ENCODE results near the gene DCXR. TPM values are rescaled to one million over a fixed set of nuclear protein-coding genes. Genes with fewer than 3 reads are reported as not detected.

DCXR gene
- total RNA-seq, 1 donor from 2014 or later = 51.8 TPM

DNA sequence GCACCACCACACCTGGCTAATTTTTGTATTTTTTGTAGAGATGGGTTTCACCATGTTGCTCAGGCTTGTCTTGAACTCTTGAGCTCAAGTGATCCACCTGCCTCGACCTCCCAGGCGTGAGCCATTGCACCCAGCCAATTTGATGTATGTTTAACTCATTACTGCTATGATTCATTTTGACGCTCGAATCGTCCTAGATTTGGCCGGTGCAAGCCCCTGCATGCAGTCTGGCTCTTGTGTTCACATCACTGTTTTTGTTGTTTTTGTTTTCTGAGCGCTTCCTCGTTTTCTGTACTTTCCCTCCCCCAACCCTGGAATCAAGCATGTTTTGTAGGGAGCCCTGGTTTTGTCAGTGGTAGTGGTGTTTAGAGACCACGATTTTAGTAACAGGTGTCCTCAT, 35.9 kb upstream of the DCXR start:
- DNase-seq (ENCODE audit: low read depth, low spot score) = no peak

DNA sequence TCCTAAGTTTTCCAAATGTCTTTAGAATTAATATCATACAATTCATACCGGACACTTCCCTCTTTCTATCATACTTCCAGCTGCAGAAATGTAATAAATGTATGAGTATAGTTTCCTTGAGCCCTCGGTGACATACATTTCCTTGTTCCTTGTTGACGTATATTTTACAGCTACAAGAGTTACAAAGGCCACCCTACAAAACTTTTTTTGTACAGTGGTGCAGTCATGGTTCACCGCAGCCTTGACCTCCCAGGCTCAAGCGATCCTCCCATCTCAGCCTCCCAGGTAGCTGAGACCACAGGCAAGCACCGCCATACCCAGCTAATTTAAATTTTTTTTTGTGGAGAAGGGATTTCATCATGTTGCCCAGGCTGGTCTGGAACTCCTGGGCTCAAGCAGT, 35.3 kb upstream of the DCXR start:
- DNase-seq (ENCODE audit: low read depth, low spot score) = no peak

DNA sequence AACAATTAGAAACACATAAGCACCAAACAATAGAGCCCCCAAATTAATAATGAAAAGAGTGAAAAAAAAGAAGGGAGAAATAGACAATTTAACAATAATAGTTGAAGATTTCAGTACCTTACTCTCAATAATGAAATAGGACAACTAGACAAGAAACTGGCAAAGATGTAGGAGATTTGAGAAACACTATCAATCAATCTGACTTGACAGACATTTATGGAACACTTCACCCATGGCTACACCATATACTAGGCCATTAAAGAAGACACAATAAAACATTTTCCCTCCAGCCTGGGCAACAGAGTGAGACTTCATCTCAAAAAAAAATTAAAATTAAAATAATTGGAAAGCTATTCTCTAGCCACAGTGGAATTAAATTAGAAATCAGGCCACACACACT, 33.1 kb upstream of the DCXR start:
- no peak for DNase-seq (ENCODE audit: low read depth, low spot score)

DNA sequence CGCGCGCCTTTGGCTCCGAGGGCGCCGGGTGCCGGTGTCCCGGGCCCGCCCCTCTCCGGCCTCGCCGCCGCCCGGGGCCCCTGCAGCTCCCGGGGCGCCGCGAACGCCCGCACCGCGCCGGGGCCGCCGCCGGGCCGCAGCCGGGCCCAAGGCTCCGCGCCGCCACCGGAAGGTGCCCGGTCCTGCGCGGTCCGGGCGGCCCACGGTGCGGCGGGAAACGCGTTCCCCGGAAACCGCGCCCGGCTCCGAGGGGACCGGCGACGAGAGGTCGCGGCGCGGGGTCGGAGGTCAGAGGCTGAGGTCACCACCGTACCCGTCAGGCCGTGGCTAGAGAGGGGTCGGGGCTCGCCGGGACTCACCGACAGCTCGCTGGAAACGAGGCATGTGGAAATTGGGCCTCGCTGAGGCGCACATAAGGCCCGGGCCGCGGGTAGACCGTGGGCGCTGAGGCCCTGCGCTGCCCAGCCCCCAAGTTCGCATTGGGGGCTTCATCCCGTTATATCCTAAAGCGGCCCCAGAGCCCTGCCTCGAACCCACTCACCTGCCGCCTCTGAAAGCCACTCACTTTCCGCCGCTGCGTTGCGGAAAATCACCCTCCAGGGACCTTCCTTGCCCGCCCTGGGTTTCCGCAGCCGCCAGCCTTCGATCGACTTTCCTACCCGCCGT, 28.3 kb upstream of the DCXR start, which contains the start of gene DUS1L:
DUS1L (minus strand) TSS at position 167 of the 666 bp plus-strand sequence. CDS start 745 bp downstream, outside the sequence.
- no peak for DNase-seq (ENCODE audit: low read depth, low spot score)

DNA sequence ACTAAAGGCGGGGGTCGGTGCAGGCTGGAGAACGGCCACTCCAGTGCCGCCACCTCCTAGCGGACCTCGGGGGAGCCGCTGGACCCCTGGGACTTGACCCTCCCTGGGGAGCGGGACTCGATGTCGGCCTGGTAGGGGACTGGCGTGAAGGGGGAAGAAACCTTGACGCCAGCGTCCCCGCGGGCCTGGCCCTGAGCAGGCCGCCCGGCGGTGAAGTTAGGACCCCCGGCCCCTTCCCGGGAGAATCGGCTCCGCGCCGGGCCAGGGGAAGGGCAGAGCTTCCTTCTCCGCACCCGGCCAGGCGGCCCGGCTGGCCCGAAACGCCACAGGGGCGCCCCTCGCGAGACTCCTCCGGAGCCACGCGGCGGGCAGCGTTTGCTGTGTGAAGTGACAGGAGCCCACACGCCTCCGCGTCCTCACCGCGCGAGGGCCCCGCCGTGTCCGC, 27.7 kb upstream of the DCXR start:
- no peak for DNase-seq (ENCODE audit: low read depth, low spot score)

DNA sequence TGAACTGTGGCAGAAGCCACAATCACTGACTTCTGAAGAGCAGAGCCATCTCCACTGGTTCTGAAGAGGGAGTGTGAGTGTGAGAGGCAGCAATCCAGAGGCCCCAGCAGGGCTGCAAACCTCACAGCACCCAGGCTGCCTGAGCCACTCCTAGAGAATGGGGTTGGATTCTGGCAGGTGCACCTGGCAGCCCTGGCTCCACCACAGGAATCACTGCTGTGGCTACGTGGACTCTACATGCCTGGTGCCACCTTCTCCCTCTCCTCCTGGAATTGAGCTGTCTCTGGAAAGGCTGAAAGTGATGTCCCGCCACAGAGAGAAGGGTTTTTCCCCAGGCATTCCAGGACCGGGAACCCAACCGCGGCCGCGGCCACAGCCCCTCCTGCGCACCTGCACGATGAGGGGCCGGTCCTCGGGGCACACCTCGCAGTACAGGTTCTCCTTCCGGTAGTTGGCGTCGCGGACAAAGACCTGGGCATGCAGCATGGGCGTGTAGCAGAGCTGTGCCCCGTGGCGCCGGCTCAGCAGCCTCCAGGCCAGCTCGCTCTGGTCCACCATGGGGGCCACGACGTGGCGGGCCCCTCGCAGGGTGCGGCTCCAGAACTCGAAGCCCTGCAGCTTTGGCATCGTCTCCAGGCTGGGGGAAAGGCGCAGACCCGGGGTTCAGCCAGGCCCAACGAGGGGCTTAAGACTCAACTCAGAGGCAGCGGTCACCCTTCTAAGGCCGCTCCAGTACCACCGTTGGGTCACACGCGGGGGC, 27.1 kb upstream of the DCXR start:
- no peak for DNase-seq (ENCODE audit: low read depth, low spot score)

DNA sequence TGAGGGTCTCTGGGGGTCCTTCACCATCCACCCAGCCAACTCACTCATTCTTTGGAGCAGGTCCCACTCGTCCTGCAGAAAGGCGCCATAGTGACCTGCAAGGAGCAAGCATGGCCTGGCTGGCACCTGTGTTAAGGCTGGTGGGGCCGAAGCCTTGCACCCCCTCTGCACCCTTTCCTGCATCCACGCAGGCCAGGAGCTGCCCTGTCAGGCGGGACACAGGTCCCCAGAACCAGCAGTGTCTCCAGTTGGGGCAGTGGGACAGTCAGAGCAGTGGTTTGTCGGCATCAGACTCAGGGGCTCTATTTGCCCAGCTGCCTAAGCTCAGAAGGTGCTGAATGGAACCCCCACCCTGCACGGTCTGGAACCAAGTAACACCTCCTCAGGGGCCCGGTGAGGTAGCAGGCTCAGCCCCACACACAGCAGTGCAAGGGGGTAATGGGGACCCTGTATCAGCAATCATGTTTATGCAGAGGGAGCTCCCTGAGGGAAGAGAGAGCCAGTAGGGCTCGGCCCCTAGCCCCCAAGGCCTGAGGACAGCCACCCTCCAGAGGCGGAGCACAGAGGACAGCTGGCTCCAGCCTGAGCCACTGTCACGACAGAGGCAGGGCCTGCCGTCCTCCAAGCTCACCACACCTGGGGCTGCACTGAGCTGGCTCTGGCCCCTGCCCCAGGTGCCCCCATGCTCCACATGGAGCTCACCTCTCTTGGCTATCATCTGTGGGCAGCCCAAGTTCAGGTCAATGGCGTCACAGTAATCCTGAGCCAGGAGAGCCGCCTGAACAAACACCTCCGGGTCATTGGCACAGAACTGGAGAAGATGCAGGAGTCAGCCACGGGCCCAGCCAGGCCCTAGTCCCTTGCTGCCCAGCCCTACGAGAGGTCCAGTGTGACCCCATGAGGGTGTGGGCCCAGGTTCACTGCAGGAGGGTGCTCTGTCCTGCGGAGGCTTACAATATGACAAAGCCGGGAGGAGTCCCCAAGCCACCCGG, 26.2 kb upstream of the DCXR start:
- no peak for DNase-seq (ENCODE audit: low read depth, low spot score)

DNA sequence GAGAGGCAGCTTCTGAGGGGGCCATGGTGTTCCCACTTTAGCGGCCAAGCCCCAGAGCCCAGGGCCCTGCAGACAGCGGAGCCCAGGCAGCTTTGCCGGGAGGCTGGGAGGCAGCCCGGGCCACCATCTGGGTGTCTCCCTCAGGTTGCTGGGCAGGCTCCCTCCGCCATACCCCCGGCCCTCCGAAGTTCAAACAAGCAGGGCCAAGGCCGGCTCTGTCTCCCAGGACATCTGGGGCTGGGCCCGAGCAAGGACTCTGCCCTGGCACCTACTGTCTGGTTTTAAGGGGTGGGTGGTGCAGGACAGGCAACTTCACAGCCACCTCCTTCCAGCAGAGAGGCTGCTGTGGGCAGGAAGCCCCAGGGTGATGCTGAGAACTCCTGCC, 25.5 kb upstream of the DCXR start:
- DNase-seq (ENCODE audit: low read depth, low spot score) = no peak

DNA sequence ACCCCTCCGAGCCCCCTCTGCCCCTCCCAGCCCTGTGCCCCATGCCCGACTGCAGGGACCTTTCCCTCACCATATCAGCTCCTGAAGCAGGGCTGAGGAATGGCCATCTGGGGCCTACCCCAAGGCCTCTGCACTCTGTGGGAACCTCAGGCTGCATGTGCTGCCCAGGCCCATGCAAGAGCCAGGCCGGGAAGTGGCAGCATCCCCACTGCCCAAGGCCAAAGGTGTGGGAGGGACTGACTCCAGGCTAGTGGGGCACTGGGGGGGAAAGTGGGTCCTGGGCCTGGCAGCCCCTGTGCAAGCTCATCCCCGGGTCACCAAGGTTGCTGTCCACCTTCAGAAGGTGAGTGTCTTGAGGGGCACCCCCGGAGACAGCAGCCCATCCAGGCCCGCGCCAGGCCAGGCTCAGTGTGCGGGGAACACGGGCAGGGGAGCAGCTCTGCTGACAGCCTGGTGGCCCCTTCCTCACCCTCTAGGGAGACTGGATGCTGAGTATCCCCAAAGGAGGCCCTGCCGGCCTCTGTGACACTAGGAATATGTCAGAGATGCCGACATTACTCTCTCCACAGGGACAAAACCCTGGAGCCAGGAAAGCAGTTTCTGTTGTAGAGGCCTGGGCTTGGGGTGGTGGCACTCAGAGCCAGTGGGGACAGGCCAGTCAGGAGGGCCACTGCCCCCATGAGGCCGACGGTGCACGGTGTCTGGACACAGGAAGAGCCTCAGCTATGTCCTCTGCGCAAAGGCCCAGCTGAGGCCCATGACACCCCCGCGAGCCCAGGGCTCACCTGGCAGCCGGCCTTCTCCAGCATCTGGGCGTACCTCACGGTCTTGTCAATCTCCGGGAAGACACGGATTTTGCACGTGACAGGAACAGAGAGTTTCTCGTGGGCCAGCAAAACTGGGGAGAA, 24.8 kb upstream of the DCXR start:
- no peak for DNase-seq (ENCODE audit: low read depth, low spot score)

DNA sequence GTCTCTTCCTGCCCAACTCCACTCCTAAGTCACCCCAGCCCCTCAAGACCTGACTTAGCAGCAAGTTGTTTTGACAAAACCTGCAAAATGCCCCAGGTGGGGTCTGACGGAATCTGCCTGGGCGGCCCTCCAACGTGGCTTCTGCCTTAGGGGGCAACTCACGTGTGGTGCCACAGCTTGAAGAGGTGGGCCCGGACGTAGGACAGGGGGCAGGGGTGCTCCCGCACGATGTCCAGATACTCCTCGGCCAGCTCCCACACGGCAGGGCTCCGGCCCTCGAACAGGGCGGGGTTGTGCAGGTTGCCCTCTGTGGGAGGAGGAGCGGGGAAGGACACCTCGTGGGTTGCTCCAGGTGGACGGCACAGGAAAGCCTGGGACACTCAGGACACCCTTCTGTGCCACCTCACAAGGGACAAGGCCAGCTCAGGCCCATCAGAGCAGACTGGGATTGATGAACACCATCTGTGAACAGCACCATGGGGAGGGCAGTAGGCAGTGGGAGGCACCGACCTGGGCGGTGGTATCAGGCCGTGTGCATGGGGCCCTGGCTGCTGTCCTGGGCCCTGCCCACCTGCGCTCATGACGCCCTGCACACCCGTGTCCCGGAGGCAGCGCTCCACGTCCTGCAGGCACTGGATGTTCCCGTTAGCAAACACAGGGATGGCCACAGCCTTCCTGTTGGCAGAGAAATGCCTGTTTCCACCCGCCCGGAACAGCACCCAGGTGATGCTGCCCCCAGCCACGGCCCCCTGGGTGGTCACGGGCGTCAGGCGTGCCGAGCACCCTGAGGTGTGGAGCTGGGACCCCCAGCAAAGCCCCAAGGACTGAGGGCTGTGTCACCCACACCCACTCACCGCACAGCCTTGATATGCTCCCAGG, 23.8 kb upstream of the DCXR start:
- DNase-seq (ENCODE audit: low read depth, low spot score) = no peak

DNA sequence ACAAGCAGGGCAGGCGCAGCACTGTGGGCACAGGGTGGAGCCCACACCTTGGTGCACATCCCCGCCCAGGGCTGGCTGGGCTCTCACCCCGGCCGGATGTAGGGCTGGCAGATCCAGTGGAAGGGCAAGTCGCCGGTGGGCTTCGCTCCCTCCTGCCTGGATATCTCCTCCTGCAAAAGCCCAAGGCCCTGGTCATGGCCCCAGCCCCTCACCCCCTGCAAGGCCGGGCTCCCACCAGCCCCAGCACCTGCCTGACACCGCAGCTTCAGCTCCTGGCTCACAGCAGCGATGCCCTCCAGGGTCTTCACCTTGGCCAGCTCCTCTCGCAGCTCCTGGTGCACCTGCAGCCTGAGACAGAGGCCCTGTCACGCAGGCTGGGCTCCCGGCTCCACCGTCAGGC, 23.1 kb upstream of the DCXR start:
- DNase-seq (ENCODE audit: low read depth, low spot score) = no peak

DNA sequence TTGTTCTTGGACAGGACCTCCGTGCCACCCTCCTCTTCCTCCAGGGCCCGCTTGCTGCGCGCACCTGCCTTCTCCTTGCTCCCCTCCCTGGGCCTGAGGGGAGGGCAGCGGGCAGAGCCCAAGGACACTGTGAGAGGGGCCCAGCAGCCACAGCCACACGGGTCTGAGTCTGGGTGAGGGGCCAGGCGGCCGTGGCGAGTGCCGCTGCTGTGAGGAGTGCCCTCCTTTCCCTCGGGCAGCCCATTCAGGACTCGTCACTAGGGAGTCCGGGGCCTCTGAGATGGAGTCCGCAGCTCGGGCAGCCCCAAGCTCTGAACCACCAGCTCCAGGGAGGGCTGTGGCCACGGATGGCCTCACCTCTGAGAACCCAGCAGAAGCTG, 22.5 kb upstream of the DCXR start:
- DNase-seq (ENCODE audit: low read depth, low spot score) = no peak

DNA sequence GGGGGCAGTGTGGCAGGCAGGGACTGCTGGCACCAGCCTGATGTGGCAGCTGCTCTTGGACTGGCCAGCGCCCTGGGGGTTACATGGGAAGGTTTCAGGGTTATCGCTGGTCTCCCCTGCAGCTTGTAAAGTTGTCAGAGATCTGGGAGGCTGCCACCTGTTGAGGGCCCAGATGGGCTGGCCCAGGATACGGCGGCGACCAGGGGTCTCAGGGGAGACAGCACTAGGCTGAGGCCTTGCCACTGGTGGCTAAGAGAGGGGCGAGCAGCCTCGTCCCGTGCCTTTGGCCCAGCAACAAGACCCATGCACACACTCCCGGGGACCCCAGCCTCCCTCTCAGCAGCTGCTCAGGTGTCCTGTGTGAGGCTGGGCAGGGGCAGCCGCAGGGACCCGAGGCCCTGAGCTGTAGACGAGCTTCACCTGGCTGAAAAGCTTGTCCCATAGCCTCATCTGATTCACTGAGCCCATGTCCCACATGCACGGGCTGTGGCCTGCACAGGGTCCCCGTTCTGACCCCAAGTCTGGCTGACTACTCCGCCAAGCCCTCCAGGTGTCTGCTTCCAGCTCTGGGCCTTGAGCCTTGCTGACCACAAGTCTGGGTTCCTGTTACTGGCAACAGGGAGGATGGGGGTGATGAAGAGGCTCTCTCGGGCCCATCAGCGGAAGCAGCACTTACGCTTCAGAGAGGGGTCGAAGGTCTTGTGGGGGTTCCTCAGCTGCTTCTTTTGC, 21.9 kb upstream of the DCXR start:
- DNase-seq (ENCODE audit: low read depth, low spot score) = no peak

DNA sequence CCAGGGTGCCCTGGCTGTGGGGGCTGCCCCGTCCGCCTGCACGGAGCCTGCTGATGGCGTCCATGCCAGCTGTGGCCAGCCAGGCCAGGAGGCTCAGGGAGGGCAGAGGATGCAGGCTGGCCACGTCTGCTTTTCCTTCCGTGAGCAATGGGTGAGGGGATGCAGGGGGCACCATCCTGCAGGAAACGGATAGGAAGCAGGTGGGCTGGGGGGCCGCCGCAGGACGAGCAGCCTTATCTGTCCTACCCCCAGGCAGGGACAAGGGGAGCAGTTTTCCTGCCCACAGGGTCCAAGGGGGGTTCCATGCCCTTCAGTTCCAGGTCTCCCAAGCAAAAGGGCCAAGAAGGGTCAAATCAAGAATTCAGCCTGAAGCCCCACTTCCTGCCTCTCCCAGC, 21.4 kb upstream of the DCXR start:
- no peak for DNase-seq (ENCODE audit: low read depth, low spot score)

DNA sequence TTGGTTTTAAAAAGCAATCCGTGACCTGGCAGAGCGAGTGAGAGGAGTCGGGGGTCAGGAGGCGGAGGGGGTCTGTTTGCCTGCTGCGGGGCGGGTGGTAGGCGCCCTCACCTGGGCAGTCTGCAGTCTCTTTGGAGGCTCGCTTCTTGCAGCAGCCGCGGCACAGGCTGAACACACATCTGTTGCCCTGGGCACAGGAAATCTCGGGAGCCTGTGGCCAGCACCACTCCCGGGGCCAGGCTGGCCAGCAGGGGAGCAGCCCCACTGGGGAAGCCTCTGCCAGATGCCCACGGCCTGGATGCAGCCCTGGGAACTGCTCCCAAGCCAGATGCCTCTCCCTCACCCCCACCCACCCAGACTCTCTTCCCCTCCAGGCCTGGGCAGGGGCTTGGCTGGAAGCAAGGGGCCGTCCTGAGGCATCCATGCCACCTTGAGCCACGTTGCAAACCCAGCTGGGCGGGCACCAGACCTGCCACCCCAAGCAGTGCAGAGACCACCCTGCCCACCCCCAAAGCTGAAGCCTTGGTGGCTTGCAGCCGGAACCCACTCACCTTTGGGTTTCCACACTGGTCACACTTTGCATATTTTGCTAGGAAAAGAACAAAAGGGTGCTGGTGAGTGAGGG, 20.8 kb upstream of the DCXR start:
- no peak for DNase-seq (ENCODE audit: low read depth, low spot score)

DNA sequence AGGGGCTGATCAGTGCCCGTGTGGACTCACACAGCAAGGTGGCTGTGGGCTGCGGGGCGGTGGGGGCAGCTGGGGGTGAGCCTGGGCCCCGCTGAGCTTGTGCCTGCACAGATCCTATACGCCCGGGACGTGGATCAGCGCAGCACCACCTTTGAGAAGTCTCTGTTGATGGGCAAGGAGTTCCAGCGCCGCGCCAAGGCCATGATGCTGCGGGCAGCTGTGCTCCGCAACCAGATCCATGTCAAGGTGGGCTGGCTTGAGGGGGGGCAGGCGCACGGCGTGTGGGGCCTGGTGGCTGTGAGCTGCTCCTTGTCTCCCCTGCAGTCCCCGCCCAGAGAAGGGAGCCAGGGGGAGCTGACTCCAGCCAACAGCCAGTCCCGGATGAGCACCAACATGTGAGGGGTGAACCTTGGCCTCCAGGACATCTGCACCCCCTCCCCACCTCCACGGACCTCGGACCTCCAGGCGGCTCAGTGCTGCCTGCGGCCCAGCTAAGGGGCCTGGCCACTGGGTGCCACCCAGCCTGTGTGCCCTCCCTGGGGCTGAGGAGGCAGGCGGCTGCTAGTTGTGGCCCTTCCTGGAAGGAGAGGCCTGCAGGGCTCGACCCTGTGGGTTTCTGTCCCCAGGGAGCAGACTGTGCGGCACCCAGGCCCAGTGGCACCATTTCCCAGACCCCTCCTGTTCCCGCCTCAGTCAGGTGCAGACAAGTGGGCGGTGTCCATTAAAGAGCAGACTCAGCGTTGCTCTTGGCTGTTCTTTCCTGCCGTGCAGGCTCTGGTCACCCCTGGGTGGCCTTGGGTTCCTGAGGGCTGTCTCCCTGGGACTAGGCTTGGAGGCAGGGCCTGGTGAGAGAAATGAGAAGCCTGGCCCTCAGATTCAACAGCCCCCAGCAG, 19.5 kb upstream of the DCXR start:
- DNase-seq (ENCODE audit: low read depth, low spot score) = no peak

DNA sequence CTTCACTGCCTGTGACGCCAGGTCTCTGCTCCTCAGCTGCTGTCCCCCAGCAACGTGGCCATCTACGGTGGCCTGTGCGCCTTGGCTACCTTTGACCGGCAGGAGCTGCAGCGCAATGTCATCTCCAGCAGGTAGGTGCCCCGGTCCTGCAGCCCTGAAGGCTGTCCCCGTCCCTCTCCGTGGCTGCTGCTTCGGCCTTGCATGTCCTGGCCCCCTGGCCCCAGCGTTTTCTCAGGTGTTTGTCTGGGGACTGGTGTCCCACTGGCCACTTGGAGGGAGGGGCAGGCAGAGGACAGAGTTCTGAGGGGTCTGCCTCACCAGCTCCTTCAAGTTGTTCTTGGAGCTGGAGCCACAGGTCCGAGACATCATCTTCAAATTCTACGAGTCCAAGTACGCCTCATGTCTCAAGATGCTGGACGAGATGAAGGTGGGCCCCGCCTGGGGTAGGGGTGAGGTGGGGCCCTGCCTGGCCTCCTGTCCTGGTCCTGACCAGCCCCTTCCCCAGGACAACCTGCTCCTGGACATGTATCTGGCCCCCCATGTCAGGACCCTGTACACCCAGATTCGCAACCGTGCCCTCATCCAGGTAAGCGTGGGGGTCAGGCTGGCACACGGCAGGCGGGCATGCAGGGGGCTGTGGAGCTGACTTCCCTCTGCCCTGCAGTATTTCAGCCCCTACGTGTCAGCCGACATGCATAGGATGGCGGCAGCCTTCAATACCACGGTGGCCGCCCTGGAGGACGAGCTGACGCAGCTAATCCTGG, 18.6 kb upstream of the DCXR start:
- DNase-seq (ENCODE audit: low read depth, low spot score) = no peak
